Upper lobe of right lung (tissue), 1 donor: ENCODE results near the gene PRR12. TPM values are rescaled to one million over a fixed set of nuclear protein-coding genes. Genes with fewer than 3 reads are reported as not detected.

Experiments
- ATAC-seq: fragments of 200-7000 bp; cut with Tn5 transposase; one replicate; pipeline ENCODE4 v1.9.1; 2020; ENCODE audit warnings: mild to moderate bottlenecking, moderate library complexity
- DNase-seq: peaks from one replicate; pipeline ENCODE4 v3.0.0-alpha.2; 2020
- H3K27ac ChIP-seq: fragments of 200-600 bp; one replicate; pipeline ENCODE4 v1.8.0; 2022
- H3K27me3 ChIP-seq: fragments of 200-600 bp; one replicate; pipeline ENCODE4 v1.8.0; 2022; ENCODE audit warnings: mild to moderate bottlenecking
- H3K36me3 ChIP-seq: fragments of 200-600 bp; one replicate; pipeline ENCODE4 v1.8.0; 2022
- H3K4me1 ChIP-seq: fragments of 200-600 bp; one replicate; pipeline ENCODE4 v1.8.0; 2022
- H3K4me3 ChIP-seq: fragments of 200-600 bp; one replicate; pipeline ENCODE4 v1.8.0; 2022; ENCODE audit warnings: mild to moderate bottlenecking
- H3K9me3 ChIP-seq: fragments of 200-600 bp; one replicate; pipeline ENCODE4 v1.8.0; 2022
- intact Hi-C: fragments of 100-400 bp; cut with DNase I; formaldehyde crosslinking; loops from one replicate; pipeline ENCODE4 v1.11.0; 2022
- total RNA-seq: library from RNA; stranded (reverse); fragmentation: NEBNext Ultra II Directional; extraction: Animal tissue kit (Norgen Biotek cat#: 25700); gene quantifications from one replicate; pipeline ENCODE4 v1.2.1, GENCODE V29; 2021
- TF ChIP-seq, protein P1 (sequence below): fragments of 200-600 bp; IDR thresholded peaks from one replicate; pipeline ENCODE4 v1.8.0; 2022; ENCODE audit warnings: antibody characterized with exemption
- donor health status: DM: no; HTN: yes; CAD: no; lungs with severe emphysema.

PRR12 gene
- total RNA-seq, 1 donor from 2014 or later, result 30.9 TPM

DNA sequence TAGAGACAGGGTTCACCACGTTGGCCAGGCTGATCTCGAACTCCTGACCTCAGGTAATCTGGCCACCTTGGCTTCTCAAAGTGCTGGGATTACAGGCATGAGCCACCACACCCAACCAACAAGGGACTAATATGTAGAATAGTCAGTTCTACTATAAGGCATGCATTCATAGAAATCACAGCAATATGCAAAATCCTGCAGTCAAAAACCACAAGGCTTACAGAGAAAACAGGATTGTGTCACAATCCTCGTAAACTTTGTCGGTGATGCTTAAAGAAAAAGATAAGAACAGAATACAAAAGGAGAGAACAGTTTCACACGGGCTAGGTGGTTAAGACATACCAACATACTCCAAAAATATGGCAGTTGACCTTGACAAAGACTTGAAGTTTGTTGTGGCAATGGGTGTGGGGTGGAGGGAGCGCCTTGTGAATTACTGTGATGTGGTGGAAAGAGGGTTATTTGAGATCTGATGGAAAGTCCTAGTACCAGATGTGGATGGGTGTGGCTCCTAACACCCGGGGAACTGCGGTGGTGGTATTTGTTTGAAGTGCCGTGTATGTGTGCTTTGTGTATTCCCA is 23.0 kb upstream of the PRR12 start:
- peak; percentile 27 for ATAC-seq
- Histone ChIP-seq H3K36me3 (no peaks in the 10 kb centered on the region), H3K4me3 (no peak overlapping the region), H3K9me3 (no peaks in the 10 kb centered on the region), H3K4me1 (peaks cover 16% of the 10 kb centered on the region), H3K27me3 (no peaks in the 10 kb centered on the region), H3K27ac (no peak overlapping the region)
- TF ChIP-seq, protein P1, sequence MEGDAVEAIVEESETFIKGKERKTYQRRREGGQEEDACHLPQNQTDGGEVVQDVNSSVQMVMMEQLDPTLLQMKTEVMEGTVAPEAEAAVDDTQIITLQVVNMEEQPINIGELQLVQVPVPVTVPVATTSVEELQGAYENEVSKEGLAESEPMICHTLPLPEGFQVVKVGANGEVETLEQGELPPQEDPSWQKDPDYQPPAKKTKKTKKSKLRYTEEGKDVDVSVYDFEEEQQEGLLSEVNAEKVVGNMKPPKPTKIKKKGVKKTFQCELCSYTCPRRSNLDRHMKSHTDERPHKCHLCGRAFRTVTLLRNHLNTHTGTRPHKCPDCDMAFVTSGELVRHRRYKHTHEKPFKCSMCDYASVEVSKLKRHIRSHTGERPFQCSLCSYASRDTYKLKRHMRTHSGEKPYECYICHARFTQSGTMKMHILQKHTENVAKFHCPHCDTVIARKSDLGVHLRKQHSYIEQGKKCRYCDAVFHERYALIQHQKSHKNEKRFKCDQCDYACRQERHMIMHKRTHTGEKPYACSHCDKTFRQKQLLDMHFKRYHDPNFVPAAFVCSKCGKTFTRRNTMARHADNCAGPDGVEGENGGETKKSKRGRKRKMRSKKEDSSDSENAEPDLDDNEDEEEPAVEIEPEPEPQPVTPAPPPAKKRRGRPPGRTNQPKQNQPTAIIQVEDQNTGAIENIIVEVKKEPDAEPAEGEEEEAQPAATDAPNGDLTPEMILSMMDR, result no peak
- intact Hi-C loops, result no loop called here
- no peak for DNase-seq

DNA sequence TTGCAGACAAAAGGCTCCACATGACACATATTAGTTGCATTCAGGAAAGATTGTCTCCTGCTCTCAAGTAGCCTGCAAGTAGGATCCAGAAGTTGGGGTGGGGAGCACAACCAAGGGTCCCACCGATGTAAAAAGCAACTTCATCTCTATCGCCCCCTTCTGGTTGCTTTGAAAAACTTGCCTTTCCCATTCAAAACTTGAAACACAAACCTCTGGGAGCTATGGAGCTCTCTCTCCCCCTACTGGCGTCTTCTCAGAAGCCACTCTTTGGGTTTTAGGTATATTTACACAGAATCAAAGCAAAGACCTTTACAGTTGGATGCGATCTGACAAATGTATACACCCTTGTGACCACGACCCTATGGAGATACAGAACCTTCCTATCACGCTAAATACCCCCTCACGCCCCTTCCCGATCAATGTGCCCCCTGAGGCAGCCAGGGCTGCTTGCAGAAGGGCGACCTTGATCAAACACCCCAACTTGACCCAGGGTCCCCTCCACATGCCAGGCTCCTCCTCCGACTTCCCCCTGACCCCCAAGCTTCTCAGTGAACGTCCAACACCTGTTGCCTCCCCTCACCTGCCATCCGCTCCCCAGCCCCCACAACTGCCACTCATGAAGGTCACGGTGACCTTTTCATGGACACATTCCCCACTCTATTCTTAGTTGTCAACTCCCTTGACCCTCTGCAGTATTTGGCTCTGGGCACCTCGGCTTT is 20.7 kb upstream of the PRR12 start:
- intact Hi-C loops, result no loop called here
- no peak overlapping the region for H3K27ac ChIP-seq
- peak; percentile 96 for ATAC-seq
- H3K4me3 ChIP-seq, result no peak overlapping the region
- peaks cover 11% of the 10 kb centered on the region for H3K4me1 ChIP-seq
- no peak for DNase-seq
- H3K36me3 ChIP-seq, result peaks cover 13% of the 10 kb centered on the region
- TF ChIP-seq, protein P1, result peak; percentile 98
- H3K9me3 ChIP-seq, result no peaks in the 10 kb centered on the region
- no peaks in the 10 kb centered on the region for H3K27me3 ChIP-seq

DNA sequence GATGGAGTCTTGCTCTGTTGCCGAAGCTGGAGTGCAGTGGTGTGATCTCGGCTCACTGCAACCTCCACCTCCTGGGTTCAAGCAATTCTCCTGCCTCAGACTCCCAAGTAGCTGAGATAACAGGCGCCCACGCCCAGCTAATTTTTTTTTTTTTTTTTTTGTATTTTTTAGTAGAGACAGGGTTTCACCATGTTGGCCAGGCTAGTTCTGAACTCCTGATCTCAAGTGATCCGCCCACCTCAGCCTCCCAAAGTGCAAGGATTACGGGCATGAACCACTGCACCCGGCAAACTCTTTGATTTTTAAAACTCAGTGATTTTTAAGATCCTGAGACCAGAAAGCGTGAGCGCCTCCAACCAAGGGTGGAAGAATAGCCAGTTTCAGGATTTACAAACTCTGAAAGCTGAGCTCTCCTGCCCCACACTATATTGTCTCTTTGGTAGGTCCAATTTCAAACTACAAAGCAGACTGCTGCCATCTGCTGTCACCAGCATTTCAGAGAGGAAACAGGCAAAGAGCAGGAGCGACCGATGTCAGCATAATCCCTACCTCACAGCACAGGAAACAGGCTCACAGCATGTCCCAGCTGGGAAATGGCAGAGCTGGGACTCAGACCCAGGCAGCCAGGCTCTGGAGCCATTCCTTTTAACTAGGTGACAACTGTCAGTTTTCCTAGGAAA is 19.8 kb upstream of the PRR12 start:
- Histone ChIP-seq H3K27me3 (no peaks in the 10 kb centered on the region), H3K27ac (no peak overlapping the region), H3K36me3 (peaks cover 22% of the 10 kb centered on the region), H3K9me3 (no peaks in the 10 kb centered on the region), H3K4me3 (no peak overlapping the region), H3K4me1 (peaks cover 8% of the 10 kb centered on the region)
- DNase-seq, result no peak
- no peak for ATAC-seq
- TF ChIP-seq, protein P1, result peak; percentile 8
- intact Hi-C loops, result no loop called here

DNA sequence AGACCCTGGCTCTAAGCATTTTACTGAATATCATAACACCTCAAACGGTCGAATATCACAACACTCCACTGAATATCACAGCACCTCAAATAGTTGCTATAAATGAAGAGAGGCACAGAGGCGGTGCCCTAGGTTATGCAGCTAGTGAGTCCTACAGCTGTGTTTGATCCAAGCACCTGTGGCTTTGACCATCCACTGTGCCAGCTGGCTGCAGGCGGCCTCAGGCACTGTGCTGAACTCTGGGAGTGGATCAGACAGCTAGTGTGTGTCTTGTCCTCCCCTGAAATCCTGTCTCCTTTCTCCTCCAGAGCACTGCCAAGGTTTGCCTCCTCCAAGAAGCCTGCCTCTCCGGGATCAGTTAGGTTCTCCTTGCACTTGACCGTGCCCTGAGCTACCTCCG is 18.0 kb upstream of the PRR12 start:
- DNase-seq (no peak), ATAC-seq (no peak)
- no peaks in the 10 kb centered on the region for H3K27me3 ChIP-seq
- H3K4me1 ChIP-seq, result peaks cover 8% of the 10 kb centered on the region
- H3K27ac ChIP-seq, result no peak overlapping the region
- H3K9me3 ChIP-seq, result no peaks in the 10 kb centered on the region
- TF ChIP-seq, protein P1, result no peak
- H3K4me3 ChIP-seq, result no peak overlapping the region
- H3K36me3 ChIP-seq, result peaks cover 27% of the 10 kb centered on the region
- intact Hi-C loops, result no loop called here

DNA sequence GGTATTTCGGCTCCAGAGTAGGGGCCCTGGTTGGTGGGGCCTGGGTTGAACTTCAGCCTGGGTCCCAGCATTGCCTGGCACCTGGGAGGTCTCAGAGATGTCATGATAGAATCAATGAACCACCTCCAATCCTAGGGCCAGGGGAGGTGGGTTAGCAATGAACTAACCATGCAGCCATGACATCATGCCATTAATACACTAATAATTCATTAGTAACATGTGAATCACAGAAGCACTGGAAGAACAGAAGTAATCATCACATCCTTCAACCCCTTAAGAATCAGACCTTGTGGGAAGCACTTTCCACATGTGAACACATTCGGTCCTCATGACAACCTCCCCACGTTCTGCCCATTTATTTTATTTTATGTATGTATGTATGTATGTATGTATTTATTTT is 17.6 kb upstream of the PRR12 start:
- H3K4me3 ChIP-seq, result no peak overlapping the region
- no peaks in the 10 kb centered on the region for H3K9me3 ChIP-seq
- DNase-seq (no peak), ATAC-seq (no peak)
- no peaks in the 10 kb centered on the region for H3K27me3 ChIP-seq
- H3K27ac ChIP-seq, result no peak overlapping the region
- peaks cover 8% of the 10 kb centered on the region for H3K4me1 ChIP-seq
- intact Hi-C loops, result no loop called here
- TF ChIP-seq, protein P1, result no peak
- peaks cover 27% of the 10 kb centered on the region for H3K36me3 ChIP-seq
